Measurements from ENCODE around the gene PRRT1.

GRCh38 chr6:32151181-32151862, 417 bp downstream of the PRRT1 start:
- TF ChIP-seq CTCF (IDR thresholded peaks at IDR 0.05) (no peak), POLR2A (IDR thresholded peaks at IDR 0.05) (no peak)
